Suppressor macrophage treated with lipopolysaccharide for 4 hours (primary cell): ENCODE measurements around the gene RADIL.

Experiments used
- DNase-seq: peaks from one replicate; pipeline ENCODE4 v3.0.0-alpha.2; 2020

RADIL gene

DNA sequence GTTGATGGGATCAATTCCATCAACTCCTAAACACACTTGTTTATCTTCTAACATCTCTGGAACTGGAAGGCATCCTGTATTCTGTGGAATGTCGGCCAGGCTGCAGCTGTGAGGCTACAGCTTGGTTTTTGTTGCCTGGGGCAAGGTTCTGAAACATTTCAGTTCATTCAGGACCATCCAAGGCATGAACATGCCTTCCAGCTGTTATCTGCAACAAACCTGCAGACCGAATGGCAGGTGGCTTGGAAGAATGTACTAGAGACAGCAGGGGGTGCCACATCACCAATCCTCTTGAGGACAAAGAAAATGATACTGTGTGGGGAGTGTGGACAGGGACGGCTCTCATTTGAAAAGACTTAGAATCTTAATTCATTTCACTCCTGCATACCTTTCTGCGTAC, 34.1 kb downstream of the RADIL start:
- DNase-seq, result no peak

- no peak for DNase-seq
Observed at GRCh38 chr7:4845740-4846142, 37.8 kb downstream of the RADIL start.

- DNase-seq, result no peak
Observed at GRCh38 chr7:4842319-4843064, 41.0 kb downstream of the RADIL start.

GRCh38 chr7:4841836-4842235, 41.7 kb downstream of the RADIL start:
- no peak for DNase-seq

- no peak for DNase-seq
Observed at GRCh38 chr7:4841007-4841784, 42.3 kb downstream of the RADIL start.

- no peak for DNase-seq
Observed at GRCh38 chr7:4840079-4840501, 43.4 kb downstream of the RADIL start.

GRCh38 chr7:4838626-4839334, 44.7 kb downstream of the RADIL start:
- DNase-seq, result no peak

GRCh38 chr7:4837803-4838625, 45.5 kb downstream of the RADIL start:
- DNase-seq, result no peak

DNA sequence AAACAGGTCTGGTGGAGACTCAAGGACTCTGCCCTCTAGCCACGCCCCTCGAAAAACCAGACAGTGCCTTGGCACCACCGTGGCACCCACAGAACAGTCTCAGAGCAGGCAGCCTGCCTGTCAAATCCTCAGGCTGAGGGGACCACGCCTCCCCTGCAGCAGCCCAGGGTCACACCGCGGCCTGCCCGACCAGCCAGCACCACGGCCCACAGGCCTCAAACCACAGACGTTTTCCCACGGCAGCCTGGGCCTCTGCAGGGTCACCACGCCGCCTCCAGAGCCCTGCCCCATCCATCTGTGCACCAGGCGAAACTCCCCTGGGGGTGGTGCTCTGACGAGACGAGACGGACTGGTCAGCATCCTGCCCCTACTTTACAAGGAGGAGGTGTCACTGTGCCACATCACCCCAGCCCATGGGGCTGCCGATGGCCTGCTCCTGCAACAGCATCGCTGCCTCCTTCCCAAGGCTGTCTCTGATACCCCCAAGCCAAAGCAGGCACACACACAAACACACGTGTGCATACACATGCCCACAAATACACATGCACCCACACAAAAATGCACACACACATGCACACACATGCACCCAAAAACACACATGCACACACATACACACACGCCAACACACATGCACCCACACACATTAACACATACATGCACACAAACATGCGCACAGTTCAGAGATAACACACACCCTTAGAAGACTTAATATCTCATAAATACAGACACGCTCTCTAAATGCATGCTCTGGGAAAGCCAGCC, 46.3 kb downstream of the RADIL start:
- no peak for DNase-seq

GRCh38 chr7:4836206-4836661, 47.3 kb downstream of the RADIL start:
- no peak for DNase-seq

GRCh38 chr7:4835398-4836205, 47.9 kb downstream of the RADIL start:
- no peak for DNase-seq

DNA sequence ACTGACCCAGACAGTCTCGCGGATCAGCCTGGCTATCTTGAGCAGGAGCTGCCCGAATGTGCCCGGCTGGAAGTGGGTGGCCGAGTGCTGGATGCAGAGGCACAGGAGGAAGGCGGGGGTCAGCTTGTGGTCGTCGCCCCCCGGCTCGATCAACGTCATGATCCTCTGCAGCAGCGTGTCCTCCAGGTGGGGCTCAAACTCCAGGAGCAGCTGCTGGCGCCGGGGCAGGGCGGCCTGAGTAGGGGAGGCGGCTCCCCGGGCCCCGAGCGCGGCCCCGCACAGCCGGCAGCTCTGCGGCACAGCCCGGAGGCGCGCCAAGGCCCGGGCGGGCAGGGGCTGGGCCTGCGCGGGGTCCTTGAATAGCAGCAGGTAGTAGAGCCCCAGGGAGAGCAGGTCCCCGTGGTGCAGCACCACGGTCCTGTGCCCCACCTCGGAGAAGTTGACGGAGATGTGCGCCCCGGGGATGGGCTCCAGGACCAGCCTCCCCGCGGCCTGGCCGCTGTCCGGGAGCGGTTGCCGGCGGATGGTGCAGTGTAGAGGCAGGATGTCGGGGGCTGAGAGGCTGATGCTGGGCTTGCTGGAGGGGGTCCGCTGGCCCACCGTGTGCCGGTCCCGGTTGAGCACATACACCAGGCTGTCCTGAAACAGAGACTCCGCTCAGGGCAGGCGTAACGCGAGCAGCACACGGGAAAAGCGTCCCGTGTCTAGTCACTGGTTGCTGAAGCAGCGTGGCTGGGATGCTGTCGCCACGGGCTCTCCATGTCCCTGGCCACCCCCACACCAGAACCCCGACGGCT, 48.7 kb downstream of the RADIL start:
- no peak for DNase-seq

GRCh38 chr7:4833691-4834600, 49.6 kb downstream of the RADIL start:
- no peak for DNase-seq

GRCh38 chr7:4833176-4833575, 50.3 kb downstream of the RADIL start:
- no peak for DNase-seq

GRCh38 chr7:4832711-4833110, 50.8 kb downstream of the RADIL start:
- no peak for DNase-seq

DNA sequence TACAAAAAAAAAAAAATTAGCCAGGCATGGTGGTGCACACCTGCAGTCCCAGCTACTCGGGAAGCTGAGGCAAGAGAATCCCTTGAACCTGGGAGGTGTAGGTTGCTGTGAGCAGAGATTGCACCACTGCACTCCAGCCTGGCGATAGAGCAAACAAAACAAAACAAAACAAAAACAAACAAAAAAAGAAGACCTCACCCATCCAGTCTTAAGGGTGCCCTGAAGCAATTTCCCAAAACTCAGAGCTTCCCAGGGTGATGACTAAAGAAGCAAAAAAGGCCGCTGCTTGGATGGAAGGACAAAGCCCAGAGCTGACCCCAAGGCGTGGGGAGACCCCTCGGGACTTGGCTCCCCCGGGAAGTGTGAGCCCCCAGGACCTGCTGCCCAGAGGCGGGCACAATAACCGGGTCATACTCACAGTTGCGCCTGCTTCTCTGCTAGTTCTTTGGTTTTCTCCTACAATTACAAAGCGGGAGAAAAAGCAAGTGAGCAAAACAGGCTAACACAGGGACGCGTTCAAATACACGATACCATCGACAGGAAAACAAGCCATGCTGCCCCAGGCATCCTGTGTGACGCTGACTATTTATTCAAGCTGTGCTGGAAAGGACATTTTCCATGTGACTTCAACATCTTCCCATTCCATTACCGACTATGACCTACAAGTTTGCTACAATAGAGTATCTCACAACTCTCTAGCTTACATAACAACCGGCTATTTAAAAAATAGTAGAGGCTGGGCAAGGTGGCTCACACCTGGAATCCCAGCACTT, 51.6 kb downstream of the RADIL start:
- DNase-seq, result no peak

GRCh38 chr7:4830176-4830575, 53.3 kb downstream of the RADIL start:
- peak; percentile 62 for DNase-seq

DNA sequence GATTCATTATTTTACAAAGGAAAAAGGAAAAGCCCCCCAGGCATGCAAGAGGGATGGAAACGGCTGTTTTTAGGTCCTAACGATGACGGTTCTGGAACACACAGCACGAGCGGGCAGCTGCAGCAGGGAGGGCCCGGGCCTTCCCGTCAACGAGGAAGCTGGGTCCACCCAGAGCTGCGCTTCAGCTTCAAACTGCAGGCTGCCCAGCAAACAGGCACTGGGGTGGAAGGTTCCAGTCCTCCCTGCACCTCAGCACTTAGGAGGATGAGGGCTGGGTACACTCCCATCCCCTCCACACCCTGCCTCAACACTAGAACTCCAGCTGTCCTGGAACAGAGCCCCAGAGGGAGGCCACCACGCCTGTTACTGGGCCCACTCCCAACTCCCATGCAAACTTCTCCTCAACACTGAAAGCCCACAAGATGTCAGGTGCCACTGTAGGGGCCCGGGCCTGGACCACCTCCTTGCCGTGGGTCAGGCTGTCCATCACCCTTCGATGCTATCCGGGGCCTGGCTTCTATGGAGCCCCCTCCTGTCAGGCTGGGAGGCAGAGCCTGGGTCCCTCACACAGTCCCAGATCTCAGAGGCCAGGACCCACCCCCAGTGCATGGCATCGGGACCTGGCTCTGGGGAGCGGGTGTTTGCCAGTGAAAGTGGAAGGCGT, 54.7 kb downstream of the RADIL start:
- no peak for DNase-seq
